ENCODE results near the gene FYB1. TPM values are rescaled to one million over a fixed set of nuclear protein-coding genes. Genes with fewer than 3 reads are reported as not detected.

The FYB1 gene
- polyA plus RNA-seq, 1 experiment = 0.01 TPM

GRCh38 chr5:39217365-39218281, 1.7 kb downstream of the FYB1 start:
- H3K27ac ChIP-seq (ENCODE audit: low read depth, low read length) = no peak overlapping the region
- H3K27me3 ChIP-seq (ENCODE audit: control insufficient read depth, insufficient read depth, low read length) = no peaks in the 10 kb centered on the region
- H3K4me3 ChIP-seq (ENCODE audit: low read depth, low read length) = no peak overlapping the region
- H3K9me3 ChIP-seq (ENCODE audit: control insufficient read depth, insufficient read depth, low read length) = no peaks in the 10 kb centered on the region
- CTCF ChIA-PET = interaction anchor here (0.5 to 4.6 kb wide), 60 partner anchors 9 to 479 kb away, joined by 3 to 74 read pairs (median 5); partner anchors contain the start of gene DAB2
- TF ChIP-seq CTCF (IDR thresholded peaks at IDR 0.05; ENCODE audit: low read depth, low read length) = peak; percentile 98
- POLR2A ChIA-PET = no interaction called here
- DNase-seq (ENCODE audit: low read depth, low spot score) = peak; percentile 57

GRCh38 chr5:39216631-39217030, 2.7 kb downstream of the FYB1 start:
- Histone ChIP-seq H3K27me3 (ENCODE audit: control insufficient read depth, insufficient read depth, low read length) (no peaks in the 10 kb centered on the region), H3K27ac (ENCODE audit: low read depth, low read length) (no peak overlapping the region)

GRCh38 chr5:39215857-39216256, 3.5 kb downstream of the FYB1 start:
- Histone ChIP-seq H3K4me3 (ENCODE audit: low read depth, low read length) (no peak overlapping the region), H3K27me3 (ENCODE audit: control insufficient read depth, insufficient read depth, low read length) (no peaks in the 10 kb centered on the region), H3K27ac (ENCODE audit: low read depth, low read length) (no peak overlapping the region), H3K9me3 (ENCODE audit: control insufficient read depth, insufficient read depth, low read length) (no peaks in the 10 kb centered on the region)
- no peak for DNase-seq (ENCODE audit: low read depth, low spot score)
- ChIA-PET CTCF (interaction anchor here (0.6 to 4.6 kb wide), 10 partner anchors 14 to 917 kb away, joined by 3 to 74 read pairs (median 9); no protein-coding TSS in a partner anchor), POLR2A (no interaction called here)
- no peak for TF ChIP-seq CTCF (IDR thresholded peaks at IDR 0.05; ENCODE audit: low read depth, low read length)

More at GRCh38 chr5:39216631-39217030, 2.7 kb downstream of the FYB1 start:
- ChIA-PET CTCF (interaction anchor here (0.6 to 4.6 kb wide), 29 partner anchors 10 to 362 kb away, joined by 3 to 74 read pairs (median 8); no protein-coding TSS in a partner anchor), POLR2A (no interaction called here)
- no peak for TF ChIP-seq CTCF (IDR thresholded peaks at IDR 0.05; ENCODE audit: low read depth, low read length)
- H3K9me3 ChIP-seq (ENCODE audit: control insufficient read depth, insufficient read depth, low read length) = no peaks in the 10 kb centered on the region
- no peak for DNase-seq (ENCODE audit: low read depth, low spot score)
- H3K4me3 ChIP-seq (ENCODE audit: low read depth, low read length) = no peak overlapping the region

GRCh38 chr5:39214912-39215709, 4.3 kb downstream of the FYB1 start:
- no peak overlapping the region for H3K4me3 ChIP-seq (ENCODE audit: low read depth, low read length)
- TF ChIP-seq CTCF (IDR thresholded peaks at IDR 0.05; ENCODE audit: low read depth, low read length) = no peak
- DNase-seq (ENCODE audit: low read depth, low spot score) = no peak
- H3K27ac ChIP-seq (ENCODE audit: low read depth, low read length) = no peak overlapping the region
- CTCF ChIA-PET = interaction anchor here (1.0 to 3.8 kb wide), 2 partner anchors 15 to 246 kb away, joined by 5 to 33 read pairs; no protein-coding TSS in a partner anchor
- H3K27me3 ChIP-seq (ENCODE audit: control insufficient read depth, insufficient read depth, low read length) = no peaks in the 10 kb centered on the region
- POLR2A ChIA-PET = no interaction called here
- no peaks in the 10 kb centered on the region for H3K9me3 ChIP-seq (ENCODE audit: control insufficient read depth, insufficient read depth, low read length)

All from AG04450 (cell line).